Epithelial cell of esophagus (primary cell): ENCODE measurements around the gene NENF.

Experiments used
- DNase-seq: peaks from one replicate; pipeline ENCODE4 v3.0.0; 2010; ENCODE audit warnings: low read depth
- H3K4me3 ChIP-seq: 2 replicates; pipeline ENCODE4 v1.5.1; 2011; ENCODE audit warnings: mild to moderate bottlenecking, low read length, control low read depth
- TF ChIP-seq, protein P1 (sequence below): IDR thresholded peaks from 2 replicates; pipeline ENCODE4 v1.5.1; 2011; ENCODE audit warnings: low read depth, mild to moderate bottlenecking, low read length, control low read depth, inconsistent platforms; ENCODE audit not compliant: insufficient read depth; ENCODE audit errors: missing control alignments

NENF gene

DNA sequence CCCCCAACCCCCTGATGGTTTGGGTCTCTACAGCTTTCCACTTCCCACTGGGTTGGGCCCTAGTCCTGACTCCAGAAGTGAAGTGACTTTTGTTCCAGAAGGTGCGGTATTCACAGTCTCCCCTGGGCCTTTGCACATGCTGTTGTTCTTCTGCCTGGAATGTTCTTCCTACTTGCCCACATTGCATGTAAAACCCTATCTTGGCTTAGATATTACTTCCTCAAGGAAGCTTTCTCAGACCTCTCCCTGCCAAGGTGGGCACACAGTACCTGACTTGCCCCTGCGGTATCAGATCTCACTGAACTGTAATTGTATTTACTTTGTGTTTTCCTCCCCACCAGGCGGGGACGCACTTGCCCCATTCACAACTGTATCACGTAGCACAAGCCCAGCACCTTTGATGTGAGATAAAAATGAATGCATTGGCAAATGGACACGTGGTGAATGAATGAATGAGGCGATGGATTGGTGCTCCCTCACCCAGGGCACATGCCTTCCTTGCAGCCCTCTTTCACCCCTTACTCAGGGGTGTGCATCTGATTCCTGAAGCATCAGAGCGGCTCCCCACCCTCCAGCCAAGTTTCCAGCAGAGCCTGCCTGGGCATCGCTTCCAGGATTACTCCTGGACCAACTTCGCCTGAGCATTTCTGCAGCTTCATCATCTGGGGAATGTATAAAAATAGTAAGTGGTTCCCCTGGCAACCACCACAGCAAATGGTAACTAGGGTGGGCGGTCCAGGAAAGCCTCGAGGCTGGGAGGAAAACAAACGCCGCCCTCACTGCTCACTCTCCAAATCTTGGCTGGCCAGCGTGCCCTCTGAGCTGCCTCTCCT, 19.8 kb downstream of the NENF start:
- H3K4me3 ChIP-seq, result no peak overlapping the region

DNA sequence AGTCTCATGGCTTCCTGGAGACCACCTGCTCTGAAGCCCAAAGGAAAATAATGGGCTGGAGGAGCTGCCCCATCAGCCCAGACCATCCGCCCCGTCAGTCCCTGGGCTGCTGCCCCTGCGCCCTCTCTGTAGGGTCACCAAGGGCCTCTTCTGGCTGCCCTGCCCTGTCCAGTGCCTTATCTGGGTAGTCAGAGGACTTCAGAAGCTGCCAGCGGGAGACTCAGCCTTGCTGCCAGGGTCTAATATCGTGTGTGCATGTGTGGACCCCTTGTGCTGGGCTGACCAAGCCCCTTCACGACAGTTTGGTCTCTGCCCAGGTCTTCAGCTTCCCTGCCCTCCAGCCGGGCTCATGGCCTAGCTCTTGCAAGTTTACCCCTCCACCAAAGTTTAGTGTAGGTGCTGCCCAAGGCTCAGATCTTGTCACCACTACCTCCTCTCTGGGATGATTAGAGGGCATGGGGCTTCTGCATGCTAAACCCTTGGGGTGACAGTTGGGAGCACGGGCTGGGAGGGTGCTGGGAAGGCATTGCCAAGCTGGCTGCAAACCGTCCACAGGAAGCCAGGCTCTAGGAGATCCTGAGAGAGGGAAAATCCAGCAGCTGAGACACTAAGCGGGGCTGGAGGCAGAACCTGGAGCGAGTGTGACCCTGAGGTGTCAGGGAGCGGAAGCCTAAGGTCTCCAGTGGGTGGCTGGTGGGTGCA, 20.6 kb downstream of the NENF start:
- no peak overlapping the region for H3K4me3 ChIP-seq
- DNase-seq, result no peak
- TF ChIP-seq, protein P1, sequence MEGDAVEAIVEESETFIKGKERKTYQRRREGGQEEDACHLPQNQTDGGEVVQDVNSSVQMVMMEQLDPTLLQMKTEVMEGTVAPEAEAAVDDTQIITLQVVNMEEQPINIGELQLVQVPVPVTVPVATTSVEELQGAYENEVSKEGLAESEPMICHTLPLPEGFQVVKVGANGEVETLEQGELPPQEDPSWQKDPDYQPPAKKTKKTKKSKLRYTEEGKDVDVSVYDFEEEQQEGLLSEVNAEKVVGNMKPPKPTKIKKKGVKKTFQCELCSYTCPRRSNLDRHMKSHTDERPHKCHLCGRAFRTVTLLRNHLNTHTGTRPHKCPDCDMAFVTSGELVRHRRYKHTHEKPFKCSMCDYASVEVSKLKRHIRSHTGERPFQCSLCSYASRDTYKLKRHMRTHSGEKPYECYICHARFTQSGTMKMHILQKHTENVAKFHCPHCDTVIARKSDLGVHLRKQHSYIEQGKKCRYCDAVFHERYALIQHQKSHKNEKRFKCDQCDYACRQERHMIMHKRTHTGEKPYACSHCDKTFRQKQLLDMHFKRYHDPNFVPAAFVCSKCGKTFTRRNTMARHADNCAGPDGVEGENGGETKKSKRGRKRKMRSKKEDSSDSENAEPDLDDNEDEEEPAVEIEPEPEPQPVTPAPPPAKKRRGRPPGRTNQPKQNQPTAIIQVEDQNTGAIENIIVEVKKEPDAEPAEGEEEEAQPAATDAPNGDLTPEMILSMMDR, result no peak

More for the DNA sequence above, 19.8 kb downstream of the NENF start:
- no peak for DNase-seq
- TF ChIP-seq, protein P1, result no peak

DNA sequence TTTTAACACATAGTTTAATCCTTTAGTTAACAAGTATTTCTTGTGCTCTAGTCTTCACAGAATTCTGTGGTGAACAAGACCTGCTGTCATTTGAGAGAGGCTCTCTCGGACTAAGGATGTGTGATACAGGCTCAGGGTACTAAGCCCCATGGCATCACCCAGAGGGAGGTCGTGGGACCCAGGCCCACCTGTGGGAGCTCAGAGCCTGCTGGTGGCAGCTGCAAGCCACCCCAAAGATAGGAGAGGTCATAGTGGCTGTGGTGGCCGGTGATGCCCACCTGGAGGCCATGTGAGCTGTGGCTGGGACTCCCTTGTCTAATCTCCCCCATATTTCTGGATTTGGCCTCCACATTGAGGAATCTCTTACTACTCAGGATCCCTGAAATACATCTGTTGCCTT, 22.0 kb downstream of the NENF start:
- DNase-seq, result no peak
- H3K4me3 ChIP-seq, result no peak overlapping the region
- TF ChIP-seq, protein P1, result no peak

DNA sequence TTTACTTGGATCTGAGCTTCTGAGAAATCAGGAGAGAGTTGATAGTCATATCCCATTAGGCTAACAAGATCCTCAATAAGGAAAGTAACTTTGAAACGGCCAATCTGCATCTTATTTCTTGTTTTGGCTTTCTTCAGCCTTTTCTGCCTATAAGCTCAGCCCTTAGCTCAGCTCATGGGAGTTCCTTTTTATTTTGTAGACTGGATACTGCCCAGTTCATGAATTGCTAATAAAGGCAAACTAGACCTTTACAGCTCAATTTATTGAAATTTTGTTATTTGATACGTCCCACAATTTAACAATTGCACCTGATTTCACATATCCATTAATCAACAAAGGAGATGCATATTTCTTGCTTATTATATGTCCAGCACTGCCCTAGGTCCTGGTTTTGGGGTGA, 22.7 kb downstream of the NENF start:
- H3K4me3 ChIP-seq, result no peak overlapping the region
- TF ChIP-seq, protein P1, result no peak
- DNase-seq, result no peak

DNA sequence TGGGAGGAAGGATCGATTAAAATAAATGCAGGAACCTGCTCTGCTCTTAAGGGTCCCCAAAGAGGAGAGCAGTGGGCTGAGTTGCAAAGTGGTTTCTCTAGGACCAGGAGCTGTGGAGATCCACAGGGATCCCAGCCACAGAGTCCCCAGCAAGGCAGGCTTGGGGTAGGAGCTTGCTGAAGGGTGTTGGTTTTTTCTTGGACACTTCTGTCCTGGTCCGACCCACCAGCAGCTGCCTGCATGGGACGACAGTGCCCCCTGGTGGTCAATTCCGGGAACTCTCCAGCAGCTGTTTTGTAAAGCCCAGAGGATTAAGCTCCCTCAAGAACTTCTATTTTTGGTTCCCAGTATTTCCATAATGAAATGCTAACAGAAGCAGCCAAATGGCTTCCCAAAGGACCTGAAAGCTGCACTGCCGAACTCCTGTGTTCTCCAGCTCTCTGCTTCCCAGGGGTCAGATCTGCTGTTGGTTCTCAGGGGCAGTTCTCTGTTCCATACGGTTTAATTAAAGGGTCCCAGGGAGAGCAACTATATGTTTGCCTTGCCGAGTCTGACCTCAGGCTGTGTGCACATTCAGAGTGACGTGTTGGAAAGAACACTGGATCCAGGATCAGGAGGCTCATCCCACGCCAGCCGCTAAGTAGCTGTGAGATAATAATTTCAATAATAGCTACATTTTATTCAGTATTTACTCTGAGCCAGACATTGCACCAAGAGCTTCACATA, 23.2 kb downstream of the NENF start:
- TF ChIP-seq, protein P1, result peak; percentile 98
- no peak overlapping the region for H3K4me3 ChIP-seq
- DNase-seq, result peak; percentile 81

DNA sequence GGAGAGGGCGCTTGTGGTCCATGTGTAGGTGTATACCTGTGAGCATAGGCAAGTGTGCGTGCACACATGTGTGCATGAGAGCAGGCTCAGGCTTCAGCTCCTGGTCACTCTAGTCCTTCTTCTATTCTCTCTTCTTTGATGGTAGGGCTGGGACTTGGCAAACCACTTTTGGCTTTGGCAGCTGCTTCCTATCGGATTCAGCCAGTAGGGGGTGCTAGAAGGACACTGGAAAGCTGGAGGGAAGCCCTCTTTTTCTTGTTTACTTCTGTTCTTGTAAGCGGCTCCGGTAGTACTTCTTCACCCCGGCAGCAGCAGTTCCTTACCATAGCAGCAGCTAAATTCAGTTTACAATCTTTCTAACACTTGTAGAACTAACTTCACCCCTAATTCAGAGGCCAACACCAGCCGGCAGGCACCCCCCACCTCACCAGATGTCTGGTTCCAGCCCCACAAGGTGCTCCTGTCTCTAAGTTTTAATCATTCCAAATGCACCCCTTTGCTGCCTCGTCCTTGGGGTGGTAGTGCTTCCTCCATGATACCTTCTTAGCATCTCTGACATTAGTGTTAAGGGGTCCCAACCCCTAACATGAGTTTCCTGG, 25.1 kb downstream of the NENF start:
- no peak overlapping the region for H3K4me3 ChIP-seq
- TF ChIP-seq, protein P1, result peak; percentile 54
- DNase-seq, result peak; percentile 62
